Breast epithelium (tissue), 4 donors: ENCODE results near the gene CPNE5. TPM values are rescaled to one million over a fixed set of nuclear protein-coding genes. Genes with fewer than 3 reads are reported as not detected.

Experiments
- DNase-seq, 2 donors: peaks; one replicate each; pipeline ENCODE4 v3.0.0-alpha.2; 2019; ENCODE audit warnings: low spot score in 2 of 2
- H3K27ac ChIP-seq, 2 donors: fragments of 200-600 bp; sonication (generic) in 1 of 2; one replicate each; pipeline ENCODE4 v1.5.1; 2016 to 2019; ENCODE audit warnings: mild to moderate bottlenecking in 1 of 2
- H3K27me3 ChIP-seq, 2 donors: fragments of 200-600 bp; sonication (generic) in 1 of 2; one replicate each; pipeline versions ENCODE4 v1.5.1 to v1.6.0; 2017 to 2019; ENCODE audit warnings: control low read depth in 1 of 2, mild to moderate bottlenecking in 1 of 2
- H3K36me3 ChIP-seq: fragments of 200-600 bp; one replicate; pipeline ENCODE4 v1.5.1; 2019
- H3K4me1 ChIP-seq, 2 donors: fragments of 200-600 bp; sonication (generic); one replicate each; pipeline ENCODE4 v1.5.1; 2016 to 2019; ENCODE audit warnings: control low read depth in 1 of 2
- H3K4me3 ChIP-seq, 3 donors: fragments of 200-600 bp; sonication (generic); 1 replicate in 2 of 3; 2 replicates in 1 of 3; pipeline ENCODE4 v1.5.1; 2016 to 2019; ENCODE audit warnings: mild to moderate bottlenecking in 3 of 3, moderate library complexity in 2 of 3
- H3K9me3 ChIP-seq, 2 donors: fragments of 200-600 bp; sonication (generic) in 1 of 2; one replicate each; pipeline ENCODE4 v1.5.1; 2016 to 2019; ENCODE audit warnings: control low read depth in 1 of 2
- POLR2A ChIP-seq: fragments of 450-650 bp; IDR thresholded peaks from one replicate; pipeline ENCODE4 v1.6.1; 2016; ENCODE audit warnings: antibody characterized with exemption, mild to moderate bottlenecking, moderate library complexity
- POLR2AphosphoS5 ChIP-seq, 3 donors: sonication (generic); formaldehyde crosslinking; IDR thresholded peaks; one replicate each; pipeline ENCODE4 v1.6.1; 2017; ENCODE audit warnings: antibody characterized with exemption in 3 of 3
- intact Hi-C: fragments of 100-400 bp; cut with DNase I; formaldehyde crosslinking; loops from one replicate; pipeline ENCODE4 v1.15.1; 2023; ENCODE audit warnings: low total_unique reads
- total RNA-seq, 3 donors: library from RNA; depleted of rRNA; stranded (reverse); fragments of >200 nt; gene quantifications; one replicate each; pipeline ENCODE4 v1.1.0, GENCODE V29; 2016
- TF ChIP-seq, protein P1 (sequence below), 3 donors: fragments of 450-650 bp; IDR thresholded peaks; one replicate each; pipeline ENCODE4 v1.5.1; 2016 to 2017; ENCODE audit warnings: antibody characterized with exemption in 3 of 3, mild to moderate bottlenecking in 3 of 3, moderate library complexity in 3 of 3

CPNE5 gene
- total RNA-seq, 3 donors from 2014 or later: 0.96 to 5.2 (median 3.7) TPM

DNA sequence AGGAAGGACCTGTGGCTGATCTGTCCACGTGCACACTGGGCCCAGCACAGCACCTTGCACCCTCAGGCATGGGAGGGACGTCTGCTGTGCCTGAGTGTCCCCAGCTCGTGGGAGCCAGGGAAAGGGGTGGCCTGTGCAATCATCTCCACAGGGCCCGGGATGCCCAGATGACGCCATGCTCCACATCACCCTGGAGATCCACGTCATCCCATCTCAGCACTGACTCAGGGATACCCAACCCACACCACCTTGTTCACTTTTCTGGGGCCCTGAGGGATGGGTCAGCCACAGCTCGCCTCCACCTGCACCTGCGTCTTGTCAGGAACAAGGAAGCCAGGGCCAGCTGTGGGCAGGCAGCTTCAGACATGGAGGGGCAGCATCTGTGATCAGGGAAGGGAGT lies 93.4 kb downstream of the CPNE5 start:
- H3K4me3 ChIP-seq: no peak overlapping the region
- DNase-seq: no peak
- intact Hi-C loops: no loop called here
- H3K27ac ChIP-seq: no peak overlapping the region
- no peaks in the 10 kb centered on the region for H3K9me3 ChIP-seq
- H3K27me3 ChIP-seq: no peaks in the 10 kb centered on the region
- H3K4me1 ChIP-seq: no peaks in the 10 kb centered on the region
- H3K36me3 ChIP-seq: no peaks in the 10 kb centered on the region
- TF ChIP-seq POLR2AphosphoS5 (IDR thresholded peaks at IDR 0.05): no peak
- TF ChIP-seq, protein P1, sequence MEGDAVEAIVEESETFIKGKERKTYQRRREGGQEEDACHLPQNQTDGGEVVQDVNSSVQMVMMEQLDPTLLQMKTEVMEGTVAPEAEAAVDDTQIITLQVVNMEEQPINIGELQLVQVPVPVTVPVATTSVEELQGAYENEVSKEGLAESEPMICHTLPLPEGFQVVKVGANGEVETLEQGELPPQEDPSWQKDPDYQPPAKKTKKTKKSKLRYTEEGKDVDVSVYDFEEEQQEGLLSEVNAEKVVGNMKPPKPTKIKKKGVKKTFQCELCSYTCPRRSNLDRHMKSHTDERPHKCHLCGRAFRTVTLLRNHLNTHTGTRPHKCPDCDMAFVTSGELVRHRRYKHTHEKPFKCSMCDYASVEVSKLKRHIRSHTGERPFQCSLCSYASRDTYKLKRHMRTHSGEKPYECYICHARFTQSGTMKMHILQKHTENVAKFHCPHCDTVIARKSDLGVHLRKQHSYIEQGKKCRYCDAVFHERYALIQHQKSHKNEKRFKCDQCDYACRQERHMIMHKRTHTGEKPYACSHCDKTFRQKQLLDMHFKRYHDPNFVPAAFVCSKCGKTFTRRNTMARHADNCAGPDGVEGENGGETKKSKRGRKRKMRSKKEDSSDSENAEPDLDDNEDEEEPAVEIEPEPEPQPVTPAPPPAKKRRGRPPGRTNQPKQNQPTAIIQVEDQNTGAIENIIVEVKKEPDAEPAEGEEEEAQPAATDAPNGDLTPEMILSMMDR (IDR thresholded peaks at IDR 0.05): no peak
- no peak for TF ChIP-seq POLR2A

DNA sequence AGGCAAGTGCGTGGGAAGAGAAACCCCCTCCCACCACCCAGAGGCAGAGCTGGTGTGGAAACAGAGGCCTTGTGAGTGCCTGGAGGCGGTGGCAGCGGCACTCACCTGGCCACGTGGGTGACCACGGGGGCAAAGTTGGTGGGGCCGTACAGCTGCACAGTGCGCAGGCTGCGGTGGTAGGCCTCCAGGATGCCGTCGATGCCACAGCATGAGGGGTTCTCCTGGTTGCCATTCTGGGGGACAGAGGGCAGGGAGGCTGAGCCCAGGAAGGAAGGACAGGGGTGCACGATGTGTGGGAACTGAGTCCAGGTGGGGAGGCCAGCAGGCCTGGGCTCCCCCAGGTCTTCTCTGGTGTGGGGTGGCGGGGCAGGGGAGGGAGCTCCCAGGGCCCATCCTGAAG lies 94.0 kb downstream of the CPNE5 start:
- no peaks in the 10 kb centered on the region for H3K9me3 ChIP-seq
- no peak overlapping the region for H3K27ac ChIP-seq
- no peaks in the 10 kb centered on the region for H3K36me3 ChIP-seq
- DNase-seq: no peak
- intact Hi-C loops: no loop called here
- H3K27me3 ChIP-seq: no peaks in the 10 kb centered on the region
- TF ChIP-seq, protein P1 (IDR thresholded peaks at IDR 0.05): no peak
- TF ChIP-seq POLR2AphosphoS5 (IDR thresholded peaks at IDR 0.05) (no peak), POLR2A (no peak)
- H3K4me3 ChIP-seq: no peak overlapping the region
- no peaks in the 10 kb centered on the region for H3K4me1 ChIP-seq

DNA sequence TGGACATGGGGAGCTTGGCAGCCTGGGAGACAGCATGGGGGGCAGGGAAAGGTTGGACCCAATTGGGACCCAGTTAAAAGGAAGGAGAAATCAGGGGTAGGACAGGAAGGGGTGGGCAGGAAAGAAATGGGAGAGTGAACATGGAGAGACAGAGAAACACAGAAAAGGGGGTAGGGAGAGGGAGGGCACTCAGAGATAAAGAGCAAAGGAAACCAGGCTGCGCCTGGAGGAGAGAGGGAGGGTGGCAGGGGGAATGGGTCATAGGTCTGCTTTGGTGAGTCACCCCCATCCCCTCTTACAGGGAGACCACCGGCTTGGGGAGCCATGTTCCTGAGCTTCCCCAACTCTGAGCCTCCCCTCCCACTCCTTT lies 95.0 kb downstream of the CPNE5 start:
- Histone ChIP-seq H3K4me1 (no peaks in the 10 kb centered on the region), H3K9me3 (no peaks in the 10 kb centered on the region), H3K4me3 (no peak overlapping the region), H3K27me3 (no peaks in the 10 kb centered on the region), H3K27ac (no peak overlapping the region), H3K36me3 (no peaks in the 10 kb centered on the region)
- DNase-seq: no peak
- intact Hi-C loops: no loop called here
- no peak for TF ChIP-seq POLR2A
- TF ChIP-seq POLR2AphosphoS5 (IDR thresholded peaks at IDR 0.05): no peak
- TF ChIP-seq, protein P1 (IDR thresholded peaks at IDR 0.05): no peak

DNA sequence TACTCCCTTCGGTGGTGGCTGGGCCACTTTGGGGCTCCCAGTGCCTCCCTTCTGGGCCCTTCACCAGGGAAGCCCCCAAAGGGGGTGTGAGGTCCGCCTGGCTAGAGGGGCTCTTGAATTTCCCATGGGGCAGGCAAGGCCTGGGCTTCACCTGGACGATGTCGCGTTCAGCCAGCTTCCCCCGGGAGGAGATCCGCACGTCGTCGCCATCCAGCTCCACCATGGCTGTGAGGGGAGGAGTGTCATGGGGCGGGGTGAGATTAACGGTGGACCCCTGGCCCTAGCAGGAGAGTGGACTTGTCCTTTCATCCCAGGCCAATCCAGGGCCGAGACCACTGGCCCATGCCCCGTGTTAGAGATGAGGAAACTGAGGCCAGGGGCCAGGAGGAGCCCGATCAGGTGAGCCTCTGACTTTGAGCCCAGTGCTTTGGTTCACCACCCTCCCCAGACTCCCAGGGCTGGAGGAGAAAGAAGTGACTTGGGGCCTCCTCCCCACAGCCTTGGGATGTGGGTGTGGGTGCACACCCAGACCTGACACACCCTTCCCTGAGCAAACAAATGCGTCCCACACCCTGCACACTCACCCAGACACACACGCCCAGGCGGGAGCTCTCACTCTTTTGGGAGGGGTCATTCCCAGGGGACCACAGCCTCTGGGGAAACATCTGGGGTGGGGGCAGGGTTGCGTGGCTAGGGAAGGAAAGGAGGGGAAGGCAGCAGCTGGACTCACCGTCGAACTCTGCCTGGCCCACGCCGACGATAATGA lies 95.5 kb downstream of the CPNE5 start:
- no peak overlapping the region for H3K4me3 ChIP-seq
- no peaks in the 10 kb centered on the region for H3K36me3 ChIP-seq
- H3K27ac ChIP-seq: no peak overlapping the region
- H3K27me3 ChIP-seq: no peaks in the 10 kb centered on the region
- intact Hi-C loops: no loop called here
- H3K9me3 ChIP-seq: no peaks in the 10 kb centered on the region
- no peak for TF ChIP-seq POLR2AphosphoS5 (IDR thresholded peaks at IDR 0.05)
- TF ChIP-seq, protein P1 (IDR thresholded peaks at IDR 0.05): no peak
- no peak for TF ChIP-seq POLR2A
- DNase-seq: no peak
- no peaks in the 10 kb centered on the region for H3K4me1 ChIP-seq

DNA sequence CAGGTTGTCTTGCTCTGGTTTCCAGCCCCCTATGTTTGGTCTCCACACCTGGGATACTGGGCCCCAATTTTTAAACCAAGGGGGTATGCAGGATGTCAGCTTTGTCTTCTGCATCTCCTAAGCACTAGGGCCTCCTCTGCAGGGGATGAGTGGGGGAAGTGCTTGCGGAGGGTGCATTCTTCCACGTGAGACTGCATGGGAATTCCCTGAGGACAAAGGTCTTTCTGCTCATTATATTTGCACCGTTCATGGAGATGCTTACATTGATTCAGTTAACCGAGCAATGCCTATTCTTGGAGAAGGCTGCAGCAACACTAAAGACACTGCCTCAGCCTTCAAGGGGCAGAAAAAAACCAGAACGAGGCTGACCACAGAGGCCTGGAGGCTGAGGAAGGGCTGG lies 96.2 kb downstream of the CPNE5 start:
- TF ChIP-seq POLR2A (no peak), POLR2AphosphoS5 (IDR thresholded peaks at IDR 0.05) (no peak)
- TF ChIP-seq, protein P1 (IDR thresholded peaks at IDR 0.05): no peak
- no peaks in the 10 kb centered on the region for H3K4me1 ChIP-seq
- no peaks in the 10 kb centered on the region for H3K27me3 ChIP-seq
- no peak overlapping the region for H3K27ac ChIP-seq
- intact Hi-C loops: no loop called here
- H3K36me3 ChIP-seq: no peaks in the 10 kb centered on the region
- no peak overlapping the region for H3K4me3 ChIP-seq
- DNase-seq: no peak
- H3K9me3 ChIP-seq: no peaks in the 10 kb centered on the region
